ENCODE results near the gene NTM.

The NTM gene

DNA sequence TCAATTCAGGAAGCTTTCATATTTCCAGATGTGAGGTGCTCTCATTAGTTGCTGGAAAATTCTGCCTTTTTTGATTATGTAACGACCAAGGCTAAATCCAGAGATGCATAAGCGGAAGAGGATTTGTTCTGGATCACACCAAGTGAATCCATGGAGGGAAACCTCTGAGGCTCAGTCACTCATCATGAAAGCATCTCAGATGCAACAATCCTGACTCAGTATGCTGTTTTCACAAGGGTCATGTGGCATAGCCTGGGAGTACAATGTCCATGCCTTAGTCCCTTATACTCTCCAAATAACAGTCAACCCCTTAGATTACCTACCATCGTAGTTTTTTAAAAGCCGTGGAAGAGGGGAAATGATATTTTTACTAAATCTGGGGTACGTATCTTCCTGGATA lies 445.6 kb downstream of the NTM start:
- no peaks in the 10 kb centered on the region for H3K4me1 ChIP-seq (ENCODE audit: control insufficient read depth, insufficient read depth, low read length)
- CTCF ChIA-PET: no interaction called here
- TF ChIP-seq ZNF174 (tag by site-specific recombination; IDR thresholded peaks at IDR 0.05): no peak
- no peak for TF ChIP-seq ZNF223 (tag by site-specific recombination; IDR thresholded peaks at IDR 0.05)
- no peak overlapping the region for H3K4me3 ChIP-seq (ENCODE audit: low read depth, low read length)
- no peaks in the 10 kb centered on the region for H3K9me3 ChIP-seq (ENCODE audit: control insufficient read depth, insufficient read depth, low read depth, low read length)
- POLR2A ChIA-PET: no interaction called here
- H3K36me3 ChIP-seq (ENCODE audit: control insufficient read depth in 2 of 2, insufficient read depth in 1 of 2, low read length in 2 of 2): no peaks in the 10 kb centered on the region
- H3K27ac ChIP-seq (ENCODE audit: extremely low read depth, low read depth, low read length): no peak overlapping the region

DNA sequence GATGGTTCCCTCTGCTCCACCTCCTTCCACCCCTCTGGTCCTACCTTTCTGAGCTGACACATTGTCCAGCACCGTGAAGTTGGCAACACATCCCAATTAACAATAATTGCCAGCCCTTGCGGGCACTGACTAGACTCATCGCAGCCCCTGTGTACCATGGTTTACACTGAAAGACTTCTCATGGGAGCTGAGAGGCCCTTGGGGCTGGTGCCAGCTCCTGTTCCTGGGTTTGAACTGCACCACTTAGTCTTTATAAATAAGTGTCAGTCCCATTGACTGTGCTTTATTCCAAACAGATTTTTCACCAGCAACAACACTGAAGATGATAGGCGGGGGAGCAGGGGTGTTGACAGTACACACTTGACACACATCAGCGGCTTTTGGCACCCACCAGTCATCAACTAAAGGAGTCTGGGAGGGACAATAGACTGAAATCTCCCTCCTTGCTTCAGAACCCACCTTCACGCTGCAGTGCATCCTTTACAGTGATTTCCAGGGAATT lies 447.3 kb downstream of the NTM start:
- ChIA-PET CTCF (no interaction called here), POLR2A (no interaction called here)
- H3K36me3 ChIP-seq (ENCODE audit: control insufficient read depth in 2 of 2, insufficient read depth in 1 of 2, low read length in 2 of 2): no peaks in the 10 kb centered on the region
- H3K27ac ChIP-seq (ENCODE audit: extremely low read depth, low read depth, low read length): no peak overlapping the region
- TF ChIP-seq ZNF133 (tag by site-specific recombination; IDR thresholded peaks at IDR 0.05): no peak
- TF ChIP-seq ZIC2 (tag by site-specific recombination; IDR thresholded peaks at IDR 0.05): no peak
- TF ChIP-seq SCRT1 (tag by site-specific recombination; IDR thresholded peaks at IDR 0.05; ENCODE audit: borderline replicate concordance): no peak
- TF ChIP-seq ZNF169 (tag by site-specific recombination; IDR thresholded peaks at IDR 0.05): no peak
- TF ChIP-seq ZNF239 (tag by site-specific recombination; IDR thresholded peaks at IDR 0.05): no peak
- TF ChIP-seq ZNF426 (tag by site-specific recombination; IDR thresholded peaks at IDR 0.05): no peak
- TF ChIP-seq ZBTB7A (tag by site-specific recombination; IDR thresholded peaks at IDR 0.05; ENCODE audit: low read depth): no peak
- no peaks in the 10 kb centered on the region for H3K4me1 ChIP-seq (ENCODE audit: control insufficient read depth, insufficient read depth, low read length)
- no peak overlapping the region for H3K4me3 ChIP-seq (ENCODE audit: low read depth, low read length)
- H3K9me3 ChIP-seq (ENCODE audit: control insufficient read depth, insufficient read depth, low read depth, low read length): no peaks in the 10 kb centered on the region

DNA sequence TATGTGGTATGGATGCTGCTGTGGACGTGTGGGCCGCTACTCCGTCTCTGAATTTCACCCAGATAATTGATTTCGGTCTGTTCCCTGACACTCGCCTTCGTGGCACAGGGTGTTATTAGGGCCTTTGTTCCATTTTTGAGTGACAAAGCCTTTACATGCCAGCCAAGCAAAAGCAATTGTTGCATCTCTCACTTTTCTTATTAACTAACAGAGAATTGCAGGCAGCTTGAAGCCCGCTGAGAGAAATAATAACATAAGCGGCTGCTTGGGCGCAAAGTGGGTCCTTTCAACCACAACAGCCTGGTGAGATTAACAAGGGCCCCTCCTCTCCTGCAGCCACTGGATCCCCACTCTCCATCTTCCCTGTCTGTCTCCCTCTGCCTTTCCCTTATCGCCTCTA lies 449.4 kb downstream of the NTM start:
- H3K36me3 ChIP-seq (ENCODE audit: control insufficient read depth in 2 of 2, insufficient read depth in 1 of 2, low read length in 2 of 2): no peaks in the 10 kb centered on the region
- POLR2A ChIA-PET: no interaction called here
- no peak overlapping the region for H3K4me3 ChIP-seq (ENCODE audit: low read depth, low read length)
- no peak overlapping the region for H3K27ac ChIP-seq (ENCODE audit: extremely low read depth, low read depth, low read length)
- TF ChIP-seq ZNF518A (tag by site-specific recombination; conservative IDR thresholded peaks at IDR 0.05; ENCODE audit: low read depth): no peak
- TF ChIP-seq KLF16 (tag by site-specific recombination; IDR thresholded peaks at IDR 0.05): no peak
- TF ChIP-seq MZF1 (tag by site-specific recombination; IDR thresholded peaks at IDR 0.05; ENCODE audit: borderline replicate concordance): no peak
- no peak for TF ChIP-seq BCL11B (tag by site-specific recombination; IDR thresholded peaks at IDR 0.05; ENCODE audit: low read depth)
- CTCF ChIA-PET: interaction anchor here (0.8 kb wide), 1 partner anchor 128 kb away, joined by 3 read pairs; no protein-coding TSS in a partner anchor
- no peaks in the 10 kb centered on the region for H3K9me3 ChIP-seq (ENCODE audit: control insufficient read depth, insufficient read depth, low read depth, low read length)
- H3K4me1 ChIP-seq (ENCODE audit: control insufficient read depth, insufficient read depth, low read length): no peaks in the 10 kb centered on the region

GRCh38 chr11:131822506-131822905 lies 452.1 kb downstream of the NTM start:
- Histone ChIP-seq H3K27ac (ENCODE audit: extremely low read depth, low read depth, low read length) (no peak overlapping the region), H3K4me3 (ENCODE audit: low read depth, low read length) (no peak overlapping the region), H3K4me1 (ENCODE audit: control insufficient read depth, insufficient read depth, low read length) (no peaks in the 10 kb centered on the region), H3K36me3 (ENCODE audit: control insufficient read depth in 2 of 2, insufficient read depth in 1 of 2, low read length in 2 of 2) (no peaks in the 10 kb centered on the region), H3K9me3 (ENCODE audit: control insufficient read depth, insufficient read depth, low read depth, low read length) (no peaks in the 10 kb centered on the region)
- CTCF ChIA-PET: interaction anchor here (0.7 kb wide), 1 partner anchor 74 kb away, joined by 4 read pairs; no protein-coding TSS in a partner anchor
- POLR2A ChIA-PET: no interaction called here
- no peak for TF ChIP-seq ZNF558 (tag by site-specific recombination; IDR thresholded peaks at IDR 0.05)

All from HEK293 (cell line).